Measurements from ENCODE around the gene THRAP3. TPM values are rescaled to one million over a fixed set of nuclear protein-coding genes. Genes with fewer than 3 reads are reported as not detected.

The THRAP3 gene
- total and polyA plus RNA-seq, 12 donors = 22.8 to 109 (median 98.9) TPM

- peak overlapping the region in 7 of 10 donors; percentile 2 to 76 (median 65) for H3K27ac ChIP-seq
- H3K36me3 ChIP-seq = peaks cover 0 to 51% (median 15%) of the 10 kb centered on the region in 9 donors
- no peaks in the 10 kb centered on the region for H3K27me3 ChIP-seq
- intact Hi-C loops (cut with DNase I) = no loop called here
- 69 to 73% methylated on average over 7 of the region's 7 CpGs for WGBS, 2 donors
- H3K4me3 ChIP-seq = no peak overlapping the region
- ATAC-seq (peak in 5 of 8 donors; percentile 3 to 27 (median 13)), DNase-seq (no peak)
- H3K9me3 ChIP-seq = no peaks in the 10 kb centered on the region
- peaks cover 2 to 39% (median 26%) of the 10 kb centered on the region in 9 donors for H3K4me1 ChIP-seq
- TF ChIP-seq, protein P1, sequence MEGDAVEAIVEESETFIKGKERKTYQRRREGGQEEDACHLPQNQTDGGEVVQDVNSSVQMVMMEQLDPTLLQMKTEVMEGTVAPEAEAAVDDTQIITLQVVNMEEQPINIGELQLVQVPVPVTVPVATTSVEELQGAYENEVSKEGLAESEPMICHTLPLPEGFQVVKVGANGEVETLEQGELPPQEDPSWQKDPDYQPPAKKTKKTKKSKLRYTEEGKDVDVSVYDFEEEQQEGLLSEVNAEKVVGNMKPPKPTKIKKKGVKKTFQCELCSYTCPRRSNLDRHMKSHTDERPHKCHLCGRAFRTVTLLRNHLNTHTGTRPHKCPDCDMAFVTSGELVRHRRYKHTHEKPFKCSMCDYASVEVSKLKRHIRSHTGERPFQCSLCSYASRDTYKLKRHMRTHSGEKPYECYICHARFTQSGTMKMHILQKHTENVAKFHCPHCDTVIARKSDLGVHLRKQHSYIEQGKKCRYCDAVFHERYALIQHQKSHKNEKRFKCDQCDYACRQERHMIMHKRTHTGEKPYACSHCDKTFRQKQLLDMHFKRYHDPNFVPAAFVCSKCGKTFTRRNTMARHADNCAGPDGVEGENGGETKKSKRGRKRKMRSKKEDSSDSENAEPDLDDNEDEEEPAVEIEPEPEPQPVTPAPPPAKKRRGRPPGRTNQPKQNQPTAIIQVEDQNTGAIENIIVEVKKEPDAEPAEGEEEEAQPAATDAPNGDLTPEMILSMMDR (IDR thresholded peaks at IDR 0.05) = no peak
Measured at GRCh38 chr1:36339215-36339614, 115.0 kb downstream of the THRAP3 start.

DNA sequence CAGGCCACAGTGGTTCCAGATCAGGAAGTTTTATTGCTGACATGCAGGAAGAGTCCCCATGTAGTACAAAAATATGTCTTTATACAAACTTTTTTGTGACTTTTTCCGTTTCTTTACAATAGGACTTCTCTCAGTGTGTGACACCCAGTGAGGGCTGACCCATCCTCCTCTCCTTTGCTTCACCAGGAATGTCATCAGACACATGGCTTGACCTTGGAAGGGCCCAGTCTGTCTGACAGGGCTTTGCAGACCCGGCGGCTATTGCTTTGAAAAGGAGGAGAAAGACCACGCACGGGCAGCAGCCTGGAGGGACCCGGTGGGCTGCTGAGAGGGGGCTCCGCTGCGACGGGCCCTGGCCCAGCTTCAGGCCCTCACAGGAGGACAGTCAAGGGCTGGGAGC is 115.4 kb downstream of the THRAP3 start:
- intact Hi-C loops (cut with DNase I) = loop anchor here in 2 of 10 donors (5.0 kb wide), 1 partner anchor 83 kb away; no protein-coding TSS in a partner anchor
- H3K27ac ChIP-seq = peak overlapping the region in 6 of 10 donors; percentile 31 to 76 (median 69)

GRCh38 chr1:36341626-36342320 is 117.5 kb downstream of the THRAP3 start:
- no peak for DNase-seq
- H3K36me3 ChIP-seq = peaks cover 0 to 75% (median 30%) of the 10 kb centered on the region in 9 donors
- intact Hi-C loops (cut with DNase I) = loop anchor here in 9 of 10 donors (1.0 to 5.0 kb wide), 3 partner anchors 79 to 81 kb away; no protein-coding TSS in a partner anchor
- peaks cover 2 to 39% (median 26%) of the 10 kb centered on the region in 9 donors for H3K4me1 ChIP-seq
- no peaks in the 10 kb centered on the region for H3K27me3 ChIP-seq
- 85 to 92% methylated on average over 34 of the region's 34 CpGs for WGBS, 2 donors
- no peak overlapping the region for H3K27ac ChIP-seq
- no peaks in the 10 kb centered on the region for H3K9me3 ChIP-seq
- no peak overlapping the region for H3K4me3 ChIP-seq
- TF ChIP-seq, protein P1 (IDR thresholded peaks at IDR 0.05) = no peak
- no peak for ATAC-seq

More for the DNA sequence above, 115.4 kb downstream of the THRAP3 start:
- H3K9me3 ChIP-seq = no peaks in the 10 kb centered on the region
- WGBS, 2 donors = 71 to 84% methylated on average over 9 of the region's 9 CpGs
- H3K27me3 ChIP-seq = no peaks in the 10 kb centered on the region
- ATAC-seq (peak in 3 of 8 donors; percentile 11 to 24 (median 13)), DNase-seq (no peak)
- H3K4me1 ChIP-seq = peaks cover 2 to 39% (median 26%) of the 10 kb centered on the region in 9 donors
- TF ChIP-seq, protein P1 (IDR thresholded peaks at IDR 0.05) = no peak
- H3K4me3 ChIP-seq = no peak overlapping the region
- peaks cover 0 to 55% (median 15%) of the 10 kb centered on the region in 9 donors for H3K36me3 ChIP-seq

GRCh38 chr1:36342426-36343185 is 118.4 kb downstream of the THRAP3 start:
- Histone ChIP-seq H3K4me1 (peaks cover 2 to 39% (median 24%) of the 10 kb centered on the region in 9 donors), H3K27ac (peak overlapping the region in 3 of 10 donors; percentile 45 to 69 (median 55)), H3K27me3 (no peaks in the 10 kb centered on the region), H3K4me3 (no peak overlapping the region), H3K9me3 (no peaks in the 10 kb centered on the region), H3K36me3 (peaks cover 0 to 84% (median 37%) of the 10 kb centered on the region in 9 donors)
- 80 to 83% methylated on average over 10 of the region's 10 CpGs for WGBS, 2 donors
- DNase-seq (peak; percentile 39 to 59), ATAC-seq (peak; percentile 50 to 77 (median 70))
- TF ChIP-seq, protein P1 (IDR thresholded peaks at IDR 0.05) = peak; percentile 44 to 75 (median 70)
- intact Hi-C loops (cut with DNase I) = loop anchor here in 9 of 10 donors (1.0 to 5.0 kb wide), 3 partner anchors 78 to 80 kb away; no protein-coding TSS in a partner anchor
